ENCODE data around the gene NME3.
A peak's percentile ranks its signal among the peaks of the same experiment; 100 is the strongest.

The NME3 gene

GRCh38 chr16:1793578-1794220, 22.4 kb upstream of the NME3 start, which contains the start of gene IGFALS:
TSS of gene IGFALS (minus strand) at chr16:1793705. CDS start at chr16:1793652, 53 bp downstream.
- DNase-seq (ENCODE audit: low spot score): no peak

GRCh38 chr16:1792836-1793577, 21.7 kb upstream of the NME3 start:
- no peak for DNase-seq (ENCODE audit: low spot score)

GRCh38 chr16:1791943-1792812, 20.8 kb upstream of the NME3 start:
- DNase-seq (ENCODE audit: low spot score): no peak

- no peak for DNase-seq (ENCODE audit: low spot score)
Measured at GRCh38 chr16:1791256-1791942, 20.1 kb upstream of the NME3 start.

GRCh38 chr16:1790611-1791255, 19.4 kb upstream of the NME3 start:
- DNase-seq (ENCODE audit: low spot score): no peak

GRCh38 chr16:1790261-1790610, 18.9 kb upstream of the NME3 start:
- DNase-seq (ENCODE audit: low spot score): no peak

- DNase-seq (ENCODE audit: low spot score): no peak
Measured at GRCh38 chr16:1789643-1790045, 18.3 kb upstream of the NME3 start.

GRCh38 chr16:1788708-1789100, 17.4 kb upstream of the NME3 start:
- no peak for DNase-seq (ENCODE audit: low spot score)

GRCh38 chr16:1788095-1788707, 16.9 kb upstream of the NME3 start:
- no peak for DNase-seq (ENCODE audit: low spot score)

GRCh38 chr16:1787322-1788094, 16.2 kb upstream of the NME3 start:
- DNase-seq (ENCODE audit: low spot score): no peak

GRCh38 chr16:1787056-1787321, 15.6 kb upstream of the NME3 start:
- no peak for DNase-seq (ENCODE audit: low spot score)

- no peak for DNase-seq (ENCODE audit: low spot score)
Measured at GRCh38 chr16:1786242-1787055, 15.1 kb upstream of the NME3 start.

GRCh38 chr16:1785846-1786170, 14.5 kb upstream of the NME3 start:
- DNase-seq (ENCODE audit: low spot score): no peak

GRCh38 chr16:1784977-1785845, 13.9 kb upstream of the NME3 start:
- DNase-seq (ENCODE audit: low spot score): no peak

GRCh38 chr16:1782408-1783264, 11.3 kb upstream of the NME3 start, which contains the start of the genes NUBP2 and SPSB3:
TSS of gene NUBP2 (plus strand) at chr16:1782960. CDS start at chr16:1783021, 61 bp downstream.
TSS of gene SPSB3 (minus strand) at chr16:1782571. CDS start at chr16:1781483, 1,088 bp downstream.
- DNase-seq (ENCODE audit: low spot score): peak; percentile 100

GRCh38 chr16:1781758-1782407, 10.5 kb upstream of the NME3 start:
- peak; percentile 51 for DNase-seq (ENCODE audit: low spot score)

- DNase-seq (ENCODE audit: low spot score): no peak
Measured at GRCh38 chr16:1781254-1781653, 9.9 kb upstream of the NME3 start.
